ENCODE data around the gene MRPS34. TPM values are rescaled to one million over a fixed set of nuclear protein-coding genes. Genes with fewer than 3 reads are reported as not detected.

Gene MRPS34
- total and polyA plus RNA-seq, 9 of the 15 experiments (the other 6 are each of a cell fraction or from before 2014, with no cell fraction given): 5.2 to 334 (median 92.8) TPM

GRCh38 chr16:1770328-1771187 lies 2.4 kb downstream of the MRPS34 start (continued):
- TF ChIP-seq ZNF146 (CRISPR knock-in tag; IDR thresholded peaks at IDR 0.05; ENCODE audit: unreplicated experiment) (no peak), NFE2L1 (tag; IDR thresholded peaks at IDR 0.05; ENCODE audit: borderline replicate concordance, low read depth) (no peak), TRIM25 (IDR thresholded peaks at IDR 0.05; ENCODE audit: borderline replicate concordance) (no peak), BACH1 (tag; IDR thresholded peaks at IDR 0.05) (no peak), BRF2 (IDR thresholded peaks at IDR 0.05; ENCODE audit: borderline replicate concordance, insufficient read depth, insufficient read length) (no peak), ELK3 (CRISPR knock-in tag; IDR thresholded peaks at IDR 0.05) (no peak), ARID1B (IDR thresholded peaks at IDR 0.05) (no peak), ZNF655 (CRISPR knock-in tag; IDR thresholded peaks at IDR 0.05) (no peak), ARID4B (CRISPR knock-in tag; IDR thresholded peaks at IDR 0.05) (no peak; the same call in 1 of the 2 replicates), ZNF609 (CRISPR knock-in tag; IDR thresholded peaks at IDR 0.05; ENCODE audit: borderline replicate concordance) (no peak)
